ENCODE measurements around the gene KRT17.

DNA sequence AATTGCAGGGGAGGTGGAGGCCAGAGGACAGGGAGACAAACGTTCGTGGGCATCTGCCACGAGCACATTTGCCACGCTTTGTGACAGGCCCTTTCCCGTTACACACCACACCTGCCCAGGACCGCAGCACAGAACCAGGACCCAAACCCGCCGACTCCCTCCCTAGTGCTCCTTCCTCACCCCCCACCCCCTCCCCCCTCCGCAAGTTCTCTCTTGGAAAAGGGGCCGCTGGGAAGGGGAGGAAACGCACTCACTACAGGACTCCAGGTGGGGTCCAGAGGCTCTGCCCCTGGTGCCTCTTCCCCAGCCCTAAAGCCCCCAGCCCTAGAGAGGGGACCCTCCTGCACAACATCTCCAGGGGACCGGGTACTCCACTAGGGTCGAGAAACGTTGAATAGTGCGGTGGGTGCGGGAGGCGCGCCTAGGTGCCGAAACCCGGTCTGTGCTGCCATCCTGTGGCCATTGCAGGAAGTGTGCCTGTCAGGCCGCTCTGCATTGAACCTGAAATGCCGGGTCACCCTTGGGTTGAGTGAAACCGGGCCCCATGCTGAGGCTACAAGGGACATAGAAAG lies 42.4 kb upstream of the KRT17 start:
- TF ChIP-seq, protein P1, sequence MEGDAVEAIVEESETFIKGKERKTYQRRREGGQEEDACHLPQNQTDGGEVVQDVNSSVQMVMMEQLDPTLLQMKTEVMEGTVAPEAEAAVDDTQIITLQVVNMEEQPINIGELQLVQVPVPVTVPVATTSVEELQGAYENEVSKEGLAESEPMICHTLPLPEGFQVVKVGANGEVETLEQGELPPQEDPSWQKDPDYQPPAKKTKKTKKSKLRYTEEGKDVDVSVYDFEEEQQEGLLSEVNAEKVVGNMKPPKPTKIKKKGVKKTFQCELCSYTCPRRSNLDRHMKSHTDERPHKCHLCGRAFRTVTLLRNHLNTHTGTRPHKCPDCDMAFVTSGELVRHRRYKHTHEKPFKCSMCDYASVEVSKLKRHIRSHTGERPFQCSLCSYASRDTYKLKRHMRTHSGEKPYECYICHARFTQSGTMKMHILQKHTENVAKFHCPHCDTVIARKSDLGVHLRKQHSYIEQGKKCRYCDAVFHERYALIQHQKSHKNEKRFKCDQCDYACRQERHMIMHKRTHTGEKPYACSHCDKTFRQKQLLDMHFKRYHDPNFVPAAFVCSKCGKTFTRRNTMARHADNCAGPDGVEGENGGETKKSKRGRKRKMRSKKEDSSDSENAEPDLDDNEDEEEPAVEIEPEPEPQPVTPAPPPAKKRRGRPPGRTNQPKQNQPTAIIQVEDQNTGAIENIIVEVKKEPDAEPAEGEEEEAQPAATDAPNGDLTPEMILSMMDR (IDR thresholded peaks at IDR 0.05) = peak; percentile 90 to 97 (median 96)
- peak in 2 of 3 donors; percentile 20 to 30 for TF ChIP-seq POLR2A (IDR thresholded peaks at IDR 0.05)
